ENCODE data around the gene KCNG2.

GRCh38 chr18:79819968-79820351, 22.2 kb downstream of the KCNG2 start:
- TF ChIP-seq, protein P1, sequence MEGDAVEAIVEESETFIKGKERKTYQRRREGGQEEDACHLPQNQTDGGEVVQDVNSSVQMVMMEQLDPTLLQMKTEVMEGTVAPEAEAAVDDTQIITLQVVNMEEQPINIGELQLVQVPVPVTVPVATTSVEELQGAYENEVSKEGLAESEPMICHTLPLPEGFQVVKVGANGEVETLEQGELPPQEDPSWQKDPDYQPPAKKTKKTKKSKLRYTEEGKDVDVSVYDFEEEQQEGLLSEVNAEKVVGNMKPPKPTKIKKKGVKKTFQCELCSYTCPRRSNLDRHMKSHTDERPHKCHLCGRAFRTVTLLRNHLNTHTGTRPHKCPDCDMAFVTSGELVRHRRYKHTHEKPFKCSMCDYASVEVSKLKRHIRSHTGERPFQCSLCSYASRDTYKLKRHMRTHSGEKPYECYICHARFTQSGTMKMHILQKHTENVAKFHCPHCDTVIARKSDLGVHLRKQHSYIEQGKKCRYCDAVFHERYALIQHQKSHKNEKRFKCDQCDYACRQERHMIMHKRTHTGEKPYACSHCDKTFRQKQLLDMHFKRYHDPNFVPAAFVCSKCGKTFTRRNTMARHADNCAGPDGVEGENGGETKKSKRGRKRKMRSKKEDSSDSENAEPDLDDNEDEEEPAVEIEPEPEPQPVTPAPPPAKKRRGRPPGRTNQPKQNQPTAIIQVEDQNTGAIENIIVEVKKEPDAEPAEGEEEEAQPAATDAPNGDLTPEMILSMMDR (IDR thresholded peaks at IDR 0.05) = no peak
- no peak for TF ChIP-seq POLR2A (IDR thresholded peaks at IDR 0.05)
